HG03139 (cell line): ENCODE data around the gene NDUFB1.

Source experiments
- ATAC-seq: cut with Tn5 transposase; IDR thresholded peaks from one replicate; pipeline ENCODE4 v1.9.1; 2021; ENCODE audit not compliant: unreplicated experiment

NDUFB1 gene

DNA sequence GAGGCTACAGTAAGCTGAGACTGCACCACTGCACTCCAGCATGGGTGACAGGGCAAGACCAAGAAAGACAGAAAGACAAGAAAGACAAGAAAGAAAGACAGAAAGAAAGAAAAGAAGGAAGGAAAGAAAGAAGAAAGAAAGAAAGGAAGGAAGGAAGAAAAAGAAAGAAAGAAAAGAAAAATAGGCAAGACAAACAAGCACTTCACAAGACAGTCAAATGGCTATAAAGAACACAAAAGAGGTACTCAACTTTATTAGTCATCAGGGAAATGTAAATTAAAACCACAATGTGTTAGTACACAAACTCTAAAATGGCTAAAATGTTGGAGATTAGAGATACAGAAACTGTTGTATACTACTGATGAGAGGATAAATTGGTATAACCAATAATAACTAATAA is 21.7 kb downstream of the NDUFB1 start:
- ATAC-seq, result no peak

DNA sequence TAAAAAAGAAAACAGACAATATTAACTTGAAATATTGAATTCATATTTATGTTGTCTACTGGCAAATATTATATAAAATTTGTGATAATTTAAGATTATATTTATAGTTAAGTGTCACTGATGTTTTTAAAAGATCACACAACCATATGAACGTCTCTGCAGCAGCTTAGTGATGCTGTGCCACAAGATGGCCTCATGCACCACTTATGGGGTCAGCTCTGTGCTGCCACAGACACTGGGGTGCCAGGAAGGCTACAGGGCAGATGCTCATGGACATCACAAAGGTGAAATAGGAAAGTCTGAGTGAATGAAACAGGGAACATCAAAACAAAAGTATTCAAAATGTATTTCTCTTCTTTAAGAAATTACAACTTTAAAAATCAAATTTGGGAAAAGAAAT is 28.2 kb downstream of the NDUFB1 start:
- no peak for ATAC-seq

DNA sequence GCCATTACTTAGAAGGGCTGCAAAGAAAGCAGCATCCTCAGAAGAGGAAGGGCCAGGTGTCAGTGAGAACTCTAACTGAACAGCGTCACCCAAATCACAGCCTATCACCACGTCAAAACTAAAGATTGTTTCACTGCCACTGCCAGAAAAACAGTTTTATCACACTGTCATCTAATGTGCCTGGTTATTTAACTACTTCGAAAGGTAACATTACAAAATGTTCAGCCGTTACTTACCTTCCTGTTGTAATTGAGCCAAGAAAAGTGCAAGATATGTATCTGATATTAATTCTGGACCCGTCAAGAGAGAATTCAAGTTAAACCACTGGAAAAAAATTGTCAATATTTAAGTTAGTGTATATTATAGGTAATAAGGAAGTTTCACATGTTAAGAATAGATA is 33.0 kb downstream of the NDUFB1 start:
- no peak for ATAC-seq

DNA sequence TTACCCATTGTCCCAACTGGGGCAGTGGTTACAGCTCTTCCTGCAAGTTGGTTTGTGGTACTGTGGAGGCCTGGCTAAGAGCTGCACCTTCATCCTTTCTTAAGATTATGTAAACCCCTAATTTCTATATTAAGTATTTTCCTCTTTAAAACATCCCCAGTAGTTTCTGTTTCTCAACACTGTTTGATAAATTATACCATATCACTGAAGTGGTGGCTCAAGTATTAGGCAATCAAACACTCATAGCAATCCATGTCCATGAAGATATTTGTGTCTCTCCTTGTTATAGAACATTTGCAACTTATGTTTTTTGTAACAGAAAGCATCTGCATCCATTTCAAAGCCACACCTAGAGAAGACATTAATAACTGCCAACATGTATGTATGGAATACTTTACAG is 47.0 kb downstream of the NDUFB1 start:
- no peak for ATAC-seq
